ENCODE measurements around the gene BEAN1.
"Not testable (repeated sequence)": the region's sequence is repeated elsewhere in the genome, so short reads cannot be mapped to it uniquely, and the experiment has no call there.

BEAN1 gene

DNA sequence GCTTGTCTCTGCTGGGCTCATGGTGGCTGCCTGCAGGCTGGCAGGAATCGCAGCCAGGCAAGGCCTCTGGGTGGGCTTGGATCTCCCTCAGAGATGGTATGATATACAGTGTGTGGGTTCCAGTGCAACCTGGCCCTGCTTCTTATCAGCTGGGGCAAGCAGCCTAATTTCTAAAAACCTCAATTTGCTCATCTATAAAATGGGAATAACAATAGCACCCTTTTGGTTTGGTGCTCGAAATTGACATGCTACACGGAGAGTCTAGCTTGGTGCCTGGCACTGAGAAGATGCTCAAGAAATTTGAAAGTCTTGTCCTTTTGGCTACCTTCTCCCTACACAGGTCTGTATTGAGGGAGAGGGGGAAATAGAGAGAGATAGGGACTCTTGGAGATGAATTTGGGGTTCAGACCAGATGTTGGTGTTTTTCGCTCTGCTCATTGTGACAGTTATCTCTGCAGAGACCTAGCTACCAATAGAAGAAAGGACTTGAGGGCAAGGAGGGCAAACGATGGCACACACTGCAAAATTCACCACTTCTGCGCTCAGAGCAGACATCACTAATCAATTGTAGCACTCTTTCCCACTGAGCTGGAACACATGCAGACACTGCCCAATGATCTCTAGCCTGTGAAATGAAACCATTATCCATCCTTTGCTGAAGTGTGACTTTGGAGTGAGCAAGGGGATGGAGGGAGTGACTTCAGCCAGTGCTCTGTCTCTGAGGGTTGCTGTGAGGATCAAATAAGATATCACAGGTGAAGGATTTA lies 15.6 kb downstream of the BEAN1 start:
- no peak for DNase-seq

DNA sequence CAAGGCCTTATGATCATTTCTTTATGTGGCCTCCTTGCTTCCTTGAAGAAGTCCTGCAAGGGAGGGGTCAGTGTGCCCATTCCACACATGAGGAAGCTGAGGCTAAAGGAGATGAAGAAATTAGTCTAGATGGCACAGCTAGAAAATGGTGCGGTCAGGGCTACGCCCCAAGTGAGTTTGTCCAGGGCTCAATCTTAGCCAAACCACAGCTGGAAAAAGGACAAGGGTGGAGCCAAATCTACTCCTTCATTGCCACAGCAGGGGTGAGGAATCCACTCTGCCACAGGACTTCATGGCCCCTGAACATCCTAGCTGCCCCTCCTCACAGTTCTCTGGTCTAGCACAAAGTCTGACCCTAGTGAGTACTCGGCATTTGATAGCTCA lies 16.2 kb downstream of the BEAN1 start:
- no peak for DNase-seq

DNA sequence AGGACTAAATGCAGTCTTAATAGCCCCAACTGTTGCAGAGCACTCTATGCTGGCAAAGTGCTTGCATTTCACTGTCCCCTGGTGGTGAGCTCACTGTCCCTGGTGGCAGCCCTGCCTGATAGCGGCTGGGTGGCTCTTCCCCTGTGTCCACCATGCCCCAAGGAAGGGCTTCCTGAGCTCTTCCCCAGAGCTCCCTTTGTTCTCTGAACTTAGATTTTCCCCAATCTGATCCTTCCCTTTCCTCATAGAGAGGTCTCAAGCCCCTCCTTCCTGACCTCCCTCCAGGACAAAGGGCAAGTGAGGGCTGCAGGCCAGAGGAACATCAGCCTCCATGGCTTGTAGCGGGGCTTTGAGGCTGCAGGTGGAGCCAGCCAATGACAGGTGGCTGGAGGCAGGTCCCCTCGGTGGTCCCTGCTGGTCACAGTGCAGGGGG lies 17.0 kb downstream of the BEAN1 start:
- no peak for DNase-seq

DNA sequence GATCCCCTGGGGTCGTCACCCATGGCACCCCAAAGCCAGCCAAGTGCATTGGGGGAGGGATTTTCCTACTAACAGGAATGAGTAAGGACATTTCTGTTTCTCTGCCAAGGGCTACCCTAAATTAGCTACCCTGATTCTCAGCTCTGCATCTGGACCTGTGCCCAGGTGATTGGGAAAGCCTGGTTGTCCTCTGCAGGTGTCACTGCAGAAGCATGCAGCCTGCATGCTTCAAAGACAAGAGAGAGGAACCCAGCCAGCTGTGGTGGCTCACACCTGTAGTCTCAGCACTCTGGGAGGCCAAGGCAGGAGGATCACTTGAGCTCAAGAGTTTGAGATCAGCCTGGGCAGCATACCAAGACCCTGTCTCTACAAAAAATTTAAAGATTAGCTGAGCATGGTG lies 19.6 kb downstream of the BEAN1 start:
- no peak for DNase-seq

DNA sequence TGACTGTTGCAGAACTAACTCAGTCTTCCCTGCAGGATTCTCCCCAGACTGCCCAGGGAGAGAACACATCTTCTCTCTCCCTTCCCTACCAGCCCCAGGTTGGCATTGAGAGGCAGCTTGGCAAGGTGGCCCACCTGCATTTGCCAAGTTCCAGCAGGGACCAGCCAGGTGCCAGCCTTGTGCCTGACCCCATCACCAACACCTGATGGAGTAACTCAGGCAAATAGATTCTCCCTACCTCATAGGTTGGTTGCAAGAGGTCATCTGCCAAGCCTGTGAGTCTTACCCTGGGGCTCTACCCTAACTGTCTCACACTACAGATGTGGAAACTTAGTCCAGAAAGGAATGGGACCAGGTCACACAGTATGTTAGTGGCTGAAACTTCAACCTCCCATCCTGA lies 20.4 kb downstream of the BEAN1 start:
- DNase-seq: no peak

DNA sequence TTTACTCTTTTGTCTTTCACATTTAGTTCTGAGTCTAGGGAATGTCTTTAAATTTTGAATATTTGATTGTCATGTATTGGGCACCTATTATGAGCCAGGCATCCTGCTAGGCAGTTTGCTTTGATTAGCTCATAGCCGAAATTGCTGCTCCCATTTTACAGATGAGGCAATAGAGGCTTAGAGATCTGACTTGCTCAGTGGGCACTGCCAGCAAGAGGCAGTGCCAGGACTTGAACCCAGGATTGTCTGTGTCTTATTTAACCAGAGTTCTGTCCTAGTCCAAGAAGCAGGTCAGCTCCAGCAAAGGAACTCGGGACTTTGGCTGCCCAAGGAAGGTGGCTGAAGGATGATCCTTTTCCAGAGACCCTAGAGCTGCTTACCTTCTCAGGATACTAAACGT lies 24.5 kb downstream of the BEAN1 start:
- DNase-seq: no peak

DNA sequence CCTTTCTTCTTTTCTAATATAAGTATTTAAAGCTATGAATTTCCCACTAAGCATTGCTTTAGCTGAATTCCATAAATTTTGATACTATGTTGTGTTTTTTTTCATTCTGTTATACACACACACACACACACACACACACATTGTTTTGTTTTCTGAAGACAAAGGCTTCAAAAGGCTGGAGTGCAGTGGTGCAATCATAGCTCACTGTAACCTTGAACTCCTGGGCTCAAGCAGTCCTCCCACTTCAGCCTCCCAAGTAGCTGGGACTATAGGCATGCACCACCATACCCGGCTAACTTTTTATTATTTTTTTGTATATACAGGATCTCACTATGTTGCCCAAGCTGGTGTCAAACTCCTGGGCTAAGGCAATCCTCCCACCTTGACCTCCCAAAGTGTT lies 26.1 kb downstream of the BEAN1 start:
- DNase-seq: not testable (repeated sequence)

DNA sequence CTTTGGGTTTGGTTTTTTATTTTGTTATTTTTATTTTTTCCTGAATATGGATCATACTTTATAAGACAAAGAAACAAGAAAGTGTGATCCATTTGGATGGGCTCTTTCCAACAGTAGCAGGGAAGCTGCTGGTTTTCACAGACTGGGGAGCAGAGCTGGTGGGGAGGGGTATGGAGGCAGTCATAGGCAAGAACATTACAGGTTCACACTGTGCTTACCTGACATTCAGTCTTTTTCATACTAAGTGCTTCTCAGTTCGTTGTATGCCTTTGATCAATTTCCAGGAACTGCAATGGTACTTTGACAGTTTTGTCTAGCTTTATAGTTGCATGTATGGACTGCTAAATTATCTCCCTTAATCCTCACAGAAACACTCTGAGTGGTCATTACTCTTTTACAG lies 27.7 kb downstream of the BEAN1 start:
- no peak for DNase-seq

DNA sequence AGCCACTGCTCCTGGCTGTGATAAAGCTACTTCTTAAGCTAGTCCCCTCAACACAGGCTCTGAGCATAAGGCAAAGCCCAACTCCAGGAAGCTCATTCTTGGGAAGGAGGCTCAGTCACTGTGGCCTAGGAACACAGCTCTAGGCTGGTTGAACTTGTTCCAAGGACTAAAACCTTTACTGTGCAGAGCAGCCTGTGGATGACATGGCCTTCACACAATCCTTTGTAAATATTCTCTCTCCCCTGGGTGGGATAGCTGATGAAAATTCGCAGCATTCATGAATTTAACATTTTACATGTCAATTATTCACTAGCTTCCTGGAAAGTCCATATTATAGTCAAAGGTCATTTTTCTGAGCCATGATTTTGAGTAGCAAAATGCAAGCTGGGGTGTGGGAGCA lies 28.9 kb downstream of the BEAN1 start:
- no peak for DNase-seq

DNA sequence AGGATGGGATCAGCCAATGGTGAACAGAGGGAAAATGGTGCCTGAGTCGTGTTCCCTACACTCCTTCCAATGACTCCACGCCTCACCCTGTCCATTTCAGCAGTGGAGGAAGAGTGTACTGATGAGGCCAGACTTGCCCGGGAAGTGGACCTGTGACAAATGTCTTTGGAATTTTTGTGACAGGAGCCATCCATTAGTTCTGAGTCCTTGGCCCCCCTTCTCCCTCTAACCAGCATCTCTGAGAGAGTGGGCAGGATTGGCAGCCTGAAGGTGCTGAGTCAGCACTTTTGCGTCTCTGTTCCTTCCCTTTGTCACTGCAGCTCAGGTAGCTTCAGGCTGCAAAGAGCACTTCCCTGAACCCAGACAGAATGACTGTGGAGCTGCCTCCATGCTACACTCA lies 30.8 kb downstream of the BEAN1 start:
- no peak for DNase-seq

DNA sequence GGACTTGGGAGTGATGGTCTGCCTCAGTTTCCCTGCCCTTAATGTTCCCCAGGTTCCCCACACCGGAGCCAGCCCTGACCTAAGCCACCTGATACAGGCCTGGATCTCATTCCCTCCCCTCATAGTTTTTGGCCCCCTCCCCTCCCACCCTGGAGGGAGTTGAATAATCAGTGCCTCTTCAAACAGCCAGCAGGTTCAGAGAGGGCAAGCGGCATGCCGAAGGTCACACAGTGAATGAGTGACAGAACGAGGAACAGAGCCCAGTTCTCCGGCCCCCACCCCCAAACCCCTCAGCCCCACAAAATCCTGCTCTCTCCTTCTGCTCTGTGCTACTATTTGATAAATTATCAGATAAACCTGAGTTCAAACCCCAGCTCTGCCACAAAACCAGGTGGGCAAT lies 31.2 kb downstream of the BEAN1 start:
- no peak for DNase-seq

DNA sequence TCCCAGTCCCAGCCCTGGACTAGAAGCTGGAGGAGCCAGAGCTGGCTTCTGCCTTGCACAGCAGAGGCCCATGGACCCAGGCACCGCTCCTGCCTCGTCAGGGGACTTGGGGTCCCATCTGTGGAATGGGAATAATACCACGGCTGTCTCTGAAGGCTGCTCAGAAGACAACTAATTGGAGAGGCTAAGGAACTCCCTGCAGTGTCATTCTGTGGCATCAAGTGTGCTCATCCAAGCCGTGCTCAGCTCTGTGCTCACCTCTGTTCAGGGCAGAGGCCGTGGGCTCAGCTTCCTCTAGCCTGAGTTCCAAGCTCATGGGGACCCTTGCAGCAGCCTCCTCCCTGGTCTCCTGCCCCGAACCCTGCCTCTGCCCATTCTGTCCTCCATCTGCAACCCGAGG lies 31.8 kb downstream of the BEAN1 start:
- DNase-seq: no peak

DNA sequence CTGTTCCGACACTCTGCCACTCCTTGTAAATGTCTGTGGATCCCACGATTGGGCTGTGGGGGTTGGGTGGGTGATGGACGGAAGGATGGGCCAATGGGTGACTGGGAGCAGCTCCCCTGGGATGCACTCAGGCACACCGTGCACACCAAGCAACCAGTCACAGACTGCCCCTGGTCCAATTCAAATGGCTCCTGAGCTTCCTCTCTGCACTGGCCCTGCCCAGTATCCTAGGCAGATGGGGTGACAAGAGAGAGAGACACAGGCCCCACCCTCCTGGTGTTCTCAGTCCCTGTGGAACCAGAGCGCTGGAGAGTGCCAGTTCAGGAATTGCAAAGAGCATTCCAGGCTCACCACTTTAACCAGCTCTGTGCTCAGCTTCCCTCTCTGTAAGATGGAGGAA lies 32.8 kb downstream of the BEAN1 start:
- DNase-seq: no peak

DNA sequence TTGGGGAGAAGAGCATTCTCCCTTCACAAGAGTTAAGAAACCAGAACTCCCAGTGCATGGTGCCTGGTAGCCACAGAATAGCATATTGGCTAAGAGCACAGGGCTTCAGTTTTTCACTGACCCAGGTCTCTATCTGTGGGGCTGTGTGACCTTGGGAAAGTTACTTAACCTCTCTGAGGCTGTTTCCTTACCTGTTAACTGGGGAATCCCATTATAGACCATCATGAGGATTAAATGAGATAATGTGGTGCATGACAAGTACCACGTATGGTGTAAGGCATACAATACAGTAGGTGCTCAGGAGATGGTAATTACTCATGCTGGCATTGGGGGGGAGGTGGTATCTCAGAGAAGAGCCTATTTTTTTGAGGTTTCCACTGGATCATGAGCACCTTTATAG lies 33.6 kb downstream of the BEAN1 start:
- DNase-seq: no peak

DNA sequence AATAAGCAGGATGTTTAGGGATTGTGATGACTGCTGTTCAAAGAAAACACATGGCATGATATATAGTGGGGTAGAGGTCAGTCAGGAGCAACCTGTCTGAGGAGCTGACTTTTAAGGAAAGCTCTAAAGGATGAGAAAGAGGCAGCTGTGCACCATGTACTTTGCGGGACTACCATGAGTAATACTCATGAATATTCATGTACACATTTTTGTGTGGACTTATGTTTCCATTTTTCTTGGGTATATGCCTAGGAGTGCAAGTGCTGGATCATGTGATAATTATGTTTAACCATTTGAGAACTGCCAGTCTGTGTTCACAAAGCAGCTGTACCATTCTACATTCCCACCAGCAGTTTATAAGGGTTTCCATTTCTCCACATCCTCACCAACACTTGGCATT lies 35.8 kb downstream of the BEAN1 start:
- DNase-seq: no peak

DNA sequence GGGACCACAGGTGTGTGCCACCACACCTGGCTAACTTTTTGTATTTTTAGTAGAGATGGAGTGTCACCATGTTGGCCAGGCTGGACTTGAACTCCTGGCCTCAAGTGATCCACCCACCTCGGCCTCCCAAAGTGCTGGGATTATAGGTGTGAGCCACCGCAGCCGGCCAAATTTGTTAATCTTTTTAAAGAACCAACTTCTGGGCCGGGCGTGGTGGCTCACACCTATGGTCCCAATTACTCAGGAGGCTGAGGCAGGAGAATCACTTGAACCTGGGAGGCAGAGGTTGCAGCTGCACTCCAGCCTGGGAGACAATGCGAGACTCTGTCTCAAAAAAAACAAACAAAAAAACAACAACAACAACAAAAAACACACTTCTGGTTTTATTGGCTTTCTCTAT lies 38.9 kb downstream of the BEAN1 start:
- not testable (repeated sequence) for DNase-seq

DNA sequence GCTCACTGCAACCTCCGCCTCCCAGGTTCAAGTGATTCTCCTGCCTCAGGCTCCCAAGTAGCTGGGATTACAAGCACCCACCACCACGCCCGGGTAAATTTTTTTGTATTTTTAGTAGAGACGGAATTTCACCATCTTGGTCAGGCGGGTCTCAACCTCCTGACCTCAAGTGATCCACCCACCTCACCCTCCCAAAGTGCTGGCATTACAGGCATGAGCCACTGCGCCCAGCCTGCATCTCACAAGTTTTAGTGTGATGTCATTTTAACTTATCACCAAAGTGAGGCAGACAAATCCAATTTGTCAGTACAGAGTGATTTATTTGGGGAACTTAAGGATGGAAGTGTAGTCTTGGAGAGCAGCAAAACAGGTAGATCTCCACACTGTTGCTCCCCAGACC lies 39.5 kb downstream of the BEAN1 start:
- not testable (repeated sequence) for DNase-seq

DNA sequence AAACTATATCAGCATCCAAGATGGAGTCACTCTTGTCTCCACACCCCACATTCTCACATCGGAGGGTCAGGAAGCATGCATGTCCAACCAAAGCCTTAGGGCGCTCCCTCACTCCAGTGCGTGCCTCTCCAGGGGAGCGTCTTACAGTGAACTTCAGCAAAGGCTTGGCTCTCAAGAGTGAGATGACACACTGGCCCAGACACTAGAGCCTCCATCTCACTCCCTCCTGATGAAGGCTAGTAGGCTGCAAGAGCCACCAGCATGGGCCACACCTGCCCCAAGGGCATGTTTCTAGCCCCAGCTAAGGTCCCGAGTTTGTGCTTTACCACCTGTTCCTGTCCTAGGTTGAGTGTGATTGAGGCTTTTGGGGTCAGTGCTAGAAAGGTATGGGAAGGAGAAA lies 40.5 kb downstream of the BEAN1 start:
- no peak for DNase-seq

DNA sequence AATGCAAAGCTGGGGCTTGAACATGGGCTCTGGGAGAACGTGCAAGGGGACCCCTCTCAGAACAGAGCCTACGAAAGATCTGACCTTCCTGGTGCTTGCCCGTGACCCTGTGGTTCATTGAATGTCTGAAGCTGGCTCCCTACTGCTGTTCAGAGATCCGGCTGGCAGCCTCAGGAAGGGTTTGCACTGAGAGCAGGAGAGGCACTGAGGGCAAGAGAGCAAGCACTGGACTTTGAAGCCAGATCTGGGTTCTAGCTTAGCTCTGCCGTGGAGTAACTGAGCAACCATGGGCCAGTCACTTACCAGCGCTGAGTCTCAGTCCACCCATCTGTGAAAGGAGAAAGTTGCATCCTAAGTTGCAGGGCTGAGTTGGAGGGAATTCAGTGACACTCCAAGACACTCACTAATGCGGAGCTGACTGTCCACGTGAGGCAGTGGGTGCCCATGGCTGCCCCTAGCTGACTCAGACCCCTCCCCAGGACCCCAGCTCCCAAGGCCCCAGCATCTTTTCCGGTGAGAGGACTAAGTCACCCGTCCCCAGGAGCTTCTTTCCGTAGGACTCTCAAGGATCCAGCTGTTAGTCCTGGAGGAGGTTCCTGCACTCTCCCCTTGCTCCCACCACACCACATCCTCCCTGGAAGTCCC lies 41.3 kb downstream of the BEAN1 start:
- DNase-seq: no peak

DNA sequence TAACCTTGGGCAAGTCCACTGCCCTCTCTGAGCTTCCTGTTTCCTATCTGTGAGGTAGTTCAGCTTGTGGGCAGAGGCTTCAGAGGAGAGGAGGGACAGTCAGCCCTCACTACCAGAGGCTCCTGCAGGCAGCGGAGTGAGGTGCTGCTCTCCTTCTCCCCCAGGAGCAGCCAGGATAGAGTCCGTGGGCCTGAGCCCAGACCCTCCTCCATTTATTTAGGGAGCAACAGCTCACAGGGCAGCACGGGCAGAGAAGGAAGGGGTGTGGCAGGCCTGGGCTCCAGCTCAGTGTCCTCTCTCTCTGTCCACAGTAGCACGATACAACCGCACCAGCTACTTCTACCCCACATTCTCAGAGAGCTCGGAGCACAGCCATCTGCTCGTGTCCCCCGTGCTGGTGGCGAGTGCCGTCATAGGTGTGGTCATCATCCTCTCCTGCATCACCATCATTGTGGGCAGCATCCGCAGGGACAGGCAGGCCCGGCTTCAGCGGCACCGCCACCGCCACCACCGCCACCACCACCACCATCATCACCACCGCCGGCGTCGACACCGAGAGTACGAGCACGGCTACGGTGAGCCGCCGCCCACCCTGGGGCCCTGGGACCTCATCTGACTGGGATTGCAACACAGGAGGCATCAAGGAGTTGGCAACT lies 42.3 kb downstream of the BEAN1 start:
- no peak for DNase-seq

DNA sequence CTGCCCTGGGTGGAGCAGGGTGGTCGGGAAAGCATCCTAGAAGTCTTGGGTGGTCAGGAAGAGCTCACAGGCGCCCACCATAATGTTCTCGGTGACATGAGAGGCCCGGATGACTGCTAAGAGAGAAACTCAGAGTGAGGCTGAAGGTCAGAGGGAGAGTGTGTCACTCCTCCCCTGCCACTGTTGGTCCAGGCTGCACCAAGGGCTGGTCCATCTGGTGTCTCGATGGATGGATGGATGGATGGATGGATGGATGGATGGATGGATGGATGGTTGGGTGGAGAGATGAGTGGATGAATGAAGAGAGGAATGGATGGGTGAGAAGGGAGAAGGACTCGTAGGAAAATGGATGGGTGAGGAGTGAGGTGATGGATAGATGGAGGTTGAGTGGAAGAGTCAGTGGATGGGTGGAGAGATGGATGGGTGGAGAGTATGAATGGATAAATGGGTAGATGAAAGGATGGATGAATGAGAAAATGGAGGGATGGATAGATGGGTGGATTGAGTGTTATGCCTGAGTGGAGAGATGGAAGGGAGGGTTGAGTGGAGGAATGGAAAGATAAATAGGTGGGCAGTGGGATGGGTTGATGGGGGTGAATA lies 43.0 kb downstream of the BEAN1 start:
- DNase-seq: no peak

DNA sequence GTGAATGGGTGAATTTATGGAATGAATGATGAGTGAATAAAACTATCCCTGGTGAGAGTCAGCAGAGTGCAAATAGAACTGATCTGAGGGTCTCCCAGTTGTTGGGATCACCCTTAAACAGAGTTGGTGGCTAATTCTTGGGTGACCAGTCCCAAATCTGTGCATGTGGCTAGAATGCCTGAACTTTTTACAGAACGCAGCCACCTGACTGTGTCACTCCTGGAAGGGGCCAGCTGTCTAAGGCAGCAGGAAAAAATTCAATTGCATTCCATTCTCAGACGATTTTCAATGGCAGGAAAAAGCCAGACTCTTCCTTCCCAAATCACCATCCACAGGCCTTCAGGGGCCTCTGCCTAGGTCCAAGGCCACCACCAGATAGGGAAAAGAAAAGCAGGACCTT lies 43.5 kb downstream of the BEAN1 start:
- no peak for DNase-seq

DNA sequence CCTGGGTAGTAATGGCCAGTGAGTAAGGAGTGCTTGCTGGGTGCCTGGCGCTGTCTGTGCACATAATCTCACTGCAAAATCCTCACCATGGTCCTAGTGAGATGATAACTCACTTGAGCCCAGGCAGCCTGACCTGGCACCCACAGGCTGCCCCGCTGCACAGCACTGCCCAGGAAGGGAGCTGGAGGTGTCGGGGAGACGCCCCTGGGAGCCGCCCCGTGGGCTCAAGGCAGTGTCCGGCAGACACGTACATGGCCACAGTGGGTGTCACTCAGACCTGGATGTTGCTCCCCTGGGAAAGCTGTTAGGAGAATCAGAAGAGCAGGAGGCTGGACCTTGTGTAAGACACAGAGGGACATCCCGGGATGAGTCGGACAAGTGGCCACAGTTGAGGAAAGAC lies 44.2 kb downstream of the BEAN1 start:
- no peak for DNase-seq
